ENCODE results near the gene SIDT2.

Gene SIDT2

GRCh38 chr11:117222991-117223740, 44.6 kb downstream of the SIDT2 start:
- DNase-seq (ENCODE audit: low spot score): peak; percentile 72
- no peak for TF ChIP-seq CTCF (IDR thresholded peaks at IDR 0.05)
- H3K27ac ChIP-seq: peak overlapping the region; percentile 89 to 95
- H3K4me3 ChIP-seq: no peak overlapping the region

- Histone ChIP-seq H3K27ac (peak overlapping the region; percentile 89 to 95), H3K4me3 (no peak overlapping the region)
- no peak for TF ChIP-seq CTCF (IDR thresholded peaks at IDR 0.05)
- DNase-seq (ENCODE audit: low spot score): peak; percentile 69
These were observed 45.5 kb downstream of the SIDT2 start for GRCh38 chr11:117223741-117224689.

GRCh38 chr11:117225553-117226170, 47.1 kb downstream of the SIDT2 start:
- DNase-seq (ENCODE audit: low spot score): peak; percentile 72
- no peak overlapping the region for H3K4me3 ChIP-seq
- TF ChIP-seq CTCF (IDR thresholded peaks at IDR 0.05): no peak
- H3K27ac ChIP-seq: peak overlapping the region; percentile 4 to 72

- peak; percentile 50 for TF ChIP-seq CTCF (IDR thresholded peaks at IDR 0.05)
- no peak overlapping the region for H3K4me3 ChIP-seq
- H3K27ac ChIP-seq: peak overlapping the region in 1 of 2 donors; percentile 72
- peak; percentile 76 for DNase-seq (ENCODE audit: low spot score)
These were observed 48.1 kb downstream of the SIDT2 start for GRCh38 chr11:117226388-117227385.

GRCh38 chr11:117228091-117228490, 49.5 kb downstream of the SIDT2 start:
- peak; percentile 72 for DNase-seq (ENCODE audit: low spot score)
- no peak overlapping the region for H3K27ac ChIP-seq
- no peak for TF ChIP-seq CTCF (IDR thresholded peaks at IDR 0.05)

GRCh38 chr11:117229411-117229810, 50.9 kb downstream of the SIDT2 start:
- DNase-seq (ENCODE audit: low spot score): peak; percentile 69
- no peak for TF ChIP-seq CTCF (IDR thresholded peaks at IDR 0.05)
- no peak overlapping the region for H3K27ac ChIP-seq
- H3K4me3 ChIP-seq: no peak overlapping the region

More at GRCh38 chr11:117228091-117228490, 49.5 kb downstream of the SIDT2 start:
- H3K4me3 ChIP-seq: no peak overlapping the region

Measured in coronary artery (tissue), 2 donors.